GM21360 (cell line): ENCODE data around the gene RABGAP1L.
"Not testable (repeated sequence)": the region's sequence is repeated elsewhere in the genome, so short reads cannot be mapped to it uniquely, and the experiment has no call there.

Experiments
- ATAC-seq: cut with Tn5 transposase; IDR thresholded peaks from one replicate; pipeline ENCODE4 v1.9.1; 2021; ENCODE audit warnings: mild to moderate bottlenecking, moderate library complexity; ENCODE audit not compliant: unreplicated experiment

RABGAP1L gene

DNA sequence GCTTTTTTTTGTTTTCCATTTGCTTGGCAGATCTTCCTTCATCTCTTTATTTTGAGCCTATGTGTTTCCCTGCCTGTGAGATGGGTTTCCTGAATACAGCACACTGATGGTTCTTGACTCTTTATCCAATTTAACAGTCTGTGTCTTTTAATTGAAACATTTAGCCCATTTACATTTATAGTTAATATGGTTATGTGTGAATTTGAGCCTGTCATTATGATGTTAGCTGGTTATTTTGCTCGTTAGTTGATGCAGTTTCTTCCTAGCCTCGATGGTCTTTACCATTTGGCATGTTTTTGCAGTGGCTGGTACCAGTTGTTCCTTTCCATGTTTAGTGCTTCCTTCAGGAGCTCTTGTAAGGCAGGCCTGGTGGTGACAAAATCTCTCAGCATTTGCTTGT lies 384.1 kb downstream of the RABGAP1L start:
- not testable (repeated sequence) for ATAC-seq

GRCh38 chr1:174550296-174550695 lies 391.0 kb downstream of the RABGAP1L start:
- no peak for ATAC-seq

DNA sequence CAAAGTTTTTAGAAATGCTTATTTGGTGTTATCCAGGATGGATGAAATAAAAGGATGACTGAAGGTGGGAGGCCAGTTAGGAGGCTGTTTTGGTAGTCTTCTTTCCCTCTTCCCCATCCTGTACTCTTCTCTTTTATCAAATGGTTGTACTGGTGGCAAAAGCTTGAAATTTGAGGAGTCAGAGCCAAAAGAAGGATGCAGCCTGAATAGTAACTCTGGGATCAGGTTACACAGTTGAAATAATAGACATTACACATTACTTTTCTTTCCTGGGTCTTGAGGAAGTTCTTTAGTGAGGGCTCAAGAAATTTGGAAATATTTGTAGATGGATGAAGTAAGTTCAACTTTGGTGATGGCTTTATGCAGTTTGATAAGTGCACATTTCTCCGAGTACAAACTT lies 397.1 kb downstream of the RABGAP1L start:
- no peak for ATAC-seq

GRCh38 chr1:174568551-174568950 lies 409.2 kb downstream of the RABGAP1L start:
- ATAC-seq = no peak

DNA sequence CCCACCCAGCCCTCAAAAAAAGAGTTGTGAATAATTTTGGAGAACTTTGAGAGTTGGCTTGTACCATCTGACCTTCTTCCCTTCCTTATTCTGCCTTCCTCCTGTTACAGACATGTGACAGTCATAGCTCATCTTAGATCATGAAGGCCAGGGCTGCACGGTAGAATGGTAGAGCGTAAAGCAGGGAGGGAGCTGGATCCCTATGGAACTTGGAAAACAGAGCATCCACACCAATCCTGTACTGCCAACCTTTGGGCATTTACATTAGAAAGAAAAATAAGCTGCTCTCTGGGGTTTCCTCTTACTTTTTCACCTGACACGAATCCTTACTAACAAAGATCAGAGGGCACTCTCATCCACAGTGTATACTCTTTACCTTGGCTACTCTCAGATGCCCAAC lies 409.9 kb downstream of the RABGAP1L start:
- no peak for ATAC-seq

GRCh38 chr1:174572771-174573170 lies 413.5 kb downstream of the RABGAP1L start:
- no peak for ATAC-seq

DNA sequence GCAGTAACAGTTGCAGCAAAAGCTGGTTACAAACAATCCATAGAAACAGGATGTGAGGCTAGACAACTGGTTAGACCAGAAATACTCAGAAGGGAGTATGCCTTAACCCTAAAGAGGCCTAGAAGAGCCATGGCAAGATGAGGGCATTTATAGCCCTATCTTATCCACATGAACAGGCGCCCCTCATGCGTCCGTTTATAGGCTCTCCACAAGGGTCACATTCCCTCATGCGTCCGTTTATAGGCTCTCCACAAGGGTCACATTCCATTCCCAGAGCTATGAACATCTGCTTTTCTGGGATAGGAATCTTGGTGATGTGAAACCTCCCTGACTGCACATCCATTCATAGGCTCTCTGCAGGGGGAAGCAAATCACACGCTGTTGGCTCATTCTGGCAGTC lies 416.8 kb downstream of the RABGAP1L start:
- ATAC-seq = not testable (repeated sequence)

GRCh38 chr1:174577681-174578080 lies 418.4 kb downstream of the RABGAP1L start:
- no peak for ATAC-seq

- no peak for ATAC-seq
Observed at GRCh38 chr1:174580801-174581200, 421.5 kb downstream of the RABGAP1L start.

GRCh38 chr1:174583316-174583715 lies 424.0 kb downstream of the RABGAP1L start:
- ATAC-seq = no peak

- ATAC-seq = no peak
Observed at GRCh38 chr1:174584071-174584470, 424.8 kb downstream of the RABGAP1L start.

- ATAC-seq = not testable (repeated sequence)
Observed at GRCh38 chr1:174588618-174589017, 429.3 kb downstream of the RABGAP1L start.

DNA sequence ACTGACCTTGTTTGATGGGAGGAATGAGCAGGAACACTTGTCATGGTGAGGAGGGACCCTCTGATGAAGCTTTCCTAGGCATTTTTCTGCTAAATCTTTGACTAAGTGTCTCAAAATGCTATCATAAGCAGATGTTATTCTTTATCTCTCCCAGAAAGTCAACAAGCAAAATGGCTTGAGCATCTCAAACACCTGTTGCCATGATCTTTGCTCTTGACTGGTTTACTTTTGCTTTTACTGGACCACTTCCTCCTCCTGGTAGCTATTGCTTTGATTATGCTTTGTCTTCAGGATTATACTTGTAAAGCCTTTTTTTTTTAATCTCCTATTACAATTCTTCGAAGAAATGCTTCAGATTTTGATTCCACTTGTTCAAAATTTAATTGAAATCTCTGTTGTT lies 445.9 kb downstream of the RABGAP1L start:
- ATAC-seq = no peak

GRCh38 chr1:174606471-174606870 lies 447.2 kb downstream of the RABGAP1L start:
- ATAC-seq = no peak

GRCh38 chr1:174617905-174618304 lies 458.6 kb downstream of the RABGAP1L start:
- not testable (repeated sequence) for ATAC-seq

- no peak for ATAC-seq
Observed at GRCh38 chr1:174623324-174624035, 464.2 kb downstream of the RABGAP1L start.

DNA sequence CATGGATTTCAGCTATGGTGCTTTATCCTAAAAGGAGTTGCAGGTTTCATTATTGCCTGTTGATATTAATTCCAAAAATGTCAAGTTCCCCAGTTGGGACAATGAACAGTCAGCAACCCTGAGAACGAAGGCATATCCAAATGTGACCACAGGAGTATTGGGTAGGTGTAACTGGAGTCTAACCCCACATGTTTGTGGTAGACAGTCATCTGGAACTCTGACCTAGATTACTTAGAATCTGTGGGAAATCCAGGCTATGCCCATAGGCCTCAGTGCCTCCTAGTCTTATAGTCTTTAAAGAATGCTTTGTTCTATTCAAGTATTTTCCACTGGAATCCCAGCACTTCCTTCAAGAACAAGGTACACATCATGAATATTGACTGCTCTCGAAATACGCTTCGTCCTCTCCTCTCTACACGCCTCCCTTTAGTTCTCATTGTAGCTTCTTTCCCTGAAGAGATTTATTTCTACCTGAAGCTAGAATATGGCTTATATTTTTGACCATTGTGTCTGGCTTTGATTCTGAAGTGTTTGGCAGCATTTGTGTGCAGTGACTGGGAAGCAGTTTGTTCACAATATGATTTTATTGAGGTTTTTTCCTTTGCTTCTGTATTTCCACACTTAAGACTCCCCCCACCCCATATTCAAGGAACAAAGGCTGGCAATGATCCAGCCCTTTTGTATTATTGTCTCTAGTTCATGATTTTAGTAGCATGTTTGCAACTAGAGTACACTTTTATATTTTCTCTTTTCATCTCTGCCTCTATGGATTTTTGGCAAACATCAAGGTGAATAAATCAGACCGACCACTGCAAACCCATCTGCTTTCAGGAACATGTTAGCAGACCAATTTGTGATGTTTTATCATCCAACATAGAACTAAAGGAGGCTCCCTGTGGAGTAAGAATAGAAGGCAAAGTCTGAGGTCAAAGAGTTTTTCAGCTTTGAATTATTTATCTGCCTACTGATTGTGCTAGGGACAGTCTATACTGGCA lies 467.0 kb downstream of the RABGAP1L start:
- ATAC-seq = no peak

DNA sequence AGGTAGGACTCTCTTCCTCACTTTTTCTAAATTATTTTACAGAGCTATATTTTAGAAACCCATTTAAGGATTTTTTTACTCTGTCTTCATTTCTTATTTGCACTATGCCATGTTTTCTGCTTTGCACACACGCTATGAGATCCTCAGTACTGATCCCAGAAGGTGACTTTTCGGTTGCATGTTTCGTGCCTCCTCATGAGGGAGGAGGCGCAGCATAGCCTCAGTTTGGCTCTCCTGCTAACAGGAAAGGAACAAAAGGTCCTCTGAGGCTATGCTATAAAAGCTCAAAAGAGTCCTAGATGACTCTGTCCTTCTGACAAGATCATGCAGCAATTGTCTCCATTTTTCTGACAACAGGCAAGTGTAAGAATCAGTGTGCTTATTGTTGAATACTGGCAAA lies 478.2 kb downstream of the RABGAP1L start:
- no peak for ATAC-seq

GRCh38 chr1:174639461-174639860 lies 480.1 kb downstream of the RABGAP1L start:
- no peak for ATAC-seq

- no peak for ATAC-seq
Observed at GRCh38 chr1:174640783-174641182, 481.5 kb downstream of the RABGAP1L start.

DNA sequence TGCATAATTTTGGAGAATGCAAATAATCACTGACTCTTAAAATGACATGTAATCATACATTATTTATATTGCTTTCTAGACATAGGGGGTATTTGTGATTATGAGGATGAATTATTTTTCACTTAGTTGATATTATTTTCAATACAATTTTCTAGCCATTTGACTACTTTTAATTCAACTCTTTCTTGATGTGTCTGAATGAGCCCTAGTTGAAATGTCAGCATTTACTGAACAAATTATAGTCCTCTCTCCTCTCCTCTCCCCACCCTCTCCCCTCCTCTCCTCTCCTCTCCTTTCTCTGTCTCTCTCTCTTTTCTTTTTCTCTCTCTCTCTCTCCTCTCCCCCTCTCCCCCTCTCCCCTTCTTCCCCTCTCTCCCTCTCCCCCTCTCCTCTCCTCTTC lies 483.1 kb downstream of the RABGAP1L start:
- ATAC-seq = no peak

- no peak for ATAC-seq
Observed at GRCh38 chr1:174643206-174643605, 483.9 kb downstream of the RABGAP1L start.
